Measurements from ENCODE around the gene ACTR2. TPM values are rescaled to one million over a fixed set of nuclear protein-coding genes. Genes with fewer than 3 reads are reported as not detected.
A peak's percentile ranks its signal among the peaks of the same experiment; 100 is the strongest.

The ACTR2 gene
- total RNA-seq, 1 donor = 115 TPM

DNA sequence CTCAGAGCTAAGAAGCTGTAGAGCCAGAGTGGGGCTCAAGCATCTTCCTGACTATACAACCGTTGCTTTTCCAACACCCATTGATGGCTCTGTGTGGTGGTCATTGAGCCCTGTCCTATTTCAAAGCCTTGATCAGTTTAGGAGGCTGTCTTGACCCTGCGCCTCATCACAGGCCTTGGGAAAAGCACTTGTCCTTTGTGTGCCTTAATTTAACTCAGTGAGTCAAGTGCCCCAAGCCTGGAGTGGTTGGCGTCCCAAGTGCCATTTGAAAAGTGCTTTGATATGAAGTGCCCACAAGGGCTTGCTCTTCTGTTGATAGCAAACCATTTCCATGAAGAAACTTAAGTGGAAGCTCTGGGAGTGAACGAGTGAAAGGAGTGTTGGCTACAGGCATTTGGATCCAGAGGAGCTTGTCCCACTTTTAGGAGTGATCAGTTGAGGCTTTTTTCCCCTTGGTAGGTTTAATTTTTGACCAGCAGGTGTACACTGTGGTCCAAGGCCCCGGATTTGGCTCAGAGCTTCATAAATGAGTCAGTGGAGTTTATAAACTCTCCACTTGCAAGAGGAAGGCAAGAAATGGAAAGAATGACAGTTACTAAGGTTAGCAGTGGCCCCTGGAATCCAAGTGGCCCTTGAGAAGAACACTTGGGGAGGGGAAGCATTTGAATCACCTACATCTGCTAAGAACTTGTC is 50.3 kb downstream of the ACTR2 start:
- no peak for TF ChIP-seq CTCF (IDR thresholded peaks at IDR 0.05; ENCODE audit: insufficient read depth, low read depth, low read length)
- DNase-seq (ENCODE audit: low read depth) = no peak

GRCh38 chr2:65278531-65278981 is 50.9 kb downstream of the ACTR2 start:
- H3K4me3 ChIP-seq (ENCODE audit: low read depth, low read length) = no peak overlapping the region
- TF ChIP-seq CTCF (IDR thresholded peaks at IDR 0.05; ENCODE audit: insufficient read depth, low read depth, low read length) = no peak
- DNase-seq (ENCODE audit: low read depth) = peak; percentile 67

More for the DNA sequence above, 50.3 kb downstream of the ACTR2 start:
- no peak overlapping the region for H3K4me3 ChIP-seq (ENCODE audit: low read depth, low read length)

GRCh38 chr2:65279756-65280155 is 52.1 kb downstream of the ACTR2 start:
- no peak for TF ChIP-seq CTCF (IDR thresholded peaks at IDR 0.05; ENCODE audit: insufficient read depth, low read depth, low read length)
- DNase-seq (ENCODE audit: low read depth) = no peak
- no peak overlapping the region for H3K4me3 ChIP-seq (ENCODE audit: low read depth, low read length)

- H3K4me3 ChIP-seq (ENCODE audit: low read depth, low read length) = no peak overlapping the region
- DNase-seq (ENCODE audit: low read depth) = peak; percentile 60
- TF ChIP-seq CTCF (IDR thresholded peaks at IDR 0.05; ENCODE audit: insufficient read depth, low read depth, low read length) = no peak
Observed at GRCh38 chr2:65281627-65282351, 54.2 kb downstream of the ACTR2 start.

DNA sequence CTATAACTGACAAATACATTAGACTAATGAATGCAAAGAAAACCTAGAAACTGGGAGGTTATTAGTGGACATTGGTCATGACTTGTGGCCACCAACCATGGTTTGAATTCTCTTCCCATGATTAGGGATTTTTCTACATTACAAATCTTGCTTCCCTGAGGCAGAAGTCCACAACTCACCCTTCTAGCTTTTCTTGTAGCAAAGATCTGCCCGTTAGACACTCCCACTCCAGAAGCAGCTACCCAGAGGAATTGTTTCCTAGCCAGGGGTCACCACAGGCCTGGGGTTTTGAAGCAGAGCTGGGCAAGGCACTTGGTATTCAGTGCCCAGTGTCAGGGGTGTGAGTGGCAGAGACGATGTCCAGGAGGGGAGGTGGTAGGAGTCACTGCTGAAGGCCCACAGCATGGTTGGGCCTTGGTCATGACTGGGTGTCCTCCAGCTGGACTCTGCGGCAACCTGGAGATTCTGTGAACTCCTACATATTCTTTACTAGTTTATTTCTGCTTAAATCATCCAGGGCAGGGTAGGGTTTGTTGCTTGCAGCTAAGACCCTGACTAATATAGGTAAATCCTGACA is 54.9 kb downstream of the ACTR2 start:
- DNase-seq (ENCODE audit: low read depth) = no peak
- no peak overlapping the region for H3K4me3 ChIP-seq (ENCODE audit: low read depth, low read length)
- no peak for TF ChIP-seq CTCF (IDR thresholded peaks at IDR 0.05; ENCODE audit: insufficient read depth, low read depth, low read length)

- no peak for TF ChIP-seq CTCF (IDR thresholded peaks at IDR 0.05; ENCODE audit: insufficient read depth, low read depth, low read length)
- no peak overlapping the region for H3K4me3 ChIP-seq (ENCODE audit: low read depth, low read length)
- no peak for DNase-seq (ENCODE audit: low read depth)
Observed at GRCh38 chr2:65287364-65287763, 59.7 kb downstream of the ACTR2 start.

Data from fibroblast of villous mesenchyme (primary cell).